Measurements from ENCODE around the gene RARA. TPM values are rescaled to one million over a fixed set of nuclear protein-coding genes. Genes with fewer than 3 reads are reported as not detected.

Gene RARA
- total RNA-seq, 1 experiment from 2014 or later, result 35.1 TPM

- no peak overlapping the region for H3K9ac ChIP-seq (ENCODE audit: low read length)
- no TSS peak for BruUV-seq (replicated peaks)
- H3K79me2 ChIP-seq (ENCODE audit: insufficient read depth, low read length), result no peaks in the 10 kb centered on the region; the same call in 1 of the 2 replicates
- no peaks in the 10 kb centered on the region for H3K9me2 ChIP-seq (ENCODE audit: insufficient read depth)
- no peaks in the 10 kb centered on the region for H3K27me3 ChIP-seq (ENCODE audit: insufficient read depth, low read length)
- ATAC-seq (peak; percentile 81), DNase-seq (ENCODE audit: low read depth, low spot score) (no peak)
- H2AFZ ChIP-seq (ENCODE audit: low read depth, low read length, poor library complexity, severe bottlenecking), result no peak overlapping the region
- ChIA-PET POLR2A (no interaction called here), CTCF (interaction anchor here (0.7 to 5.8 kb wide), 13 partner anchors 10 to 242 kb away, joined by 3 to 107 read pairs (median 3); partner anchors contain the start of genes GJD3, RARA and TOP2A), RAD21 (ENCODE audit: low non-redundant PET in 1 of 2, low total read pairs in 2 of 2, uncharacterized antibody in 2 of 2, unreplicated experiment in 2 of 2) (interaction anchor here (0.6 to 2.3 kb wide), 9 partner anchors 10 to 157 kb away, joined by 3 to 11 read pairs (median 4); no protein-coding TSS in a partner anchor)
- no peak overlapping the region for H3K4me2 ChIP-seq (ENCODE audit: low read length)
- H3K27ac ChIP-seq (ENCODE audit: low read depth, low read length), result no peak overlapping the region
- H3K36me3 ChIP-seq (ENCODE audit: control insufficient read depth in 1 of 2, insufficient read depth in 2 of 2, low read length in 2 of 2), result peaks cover 7 to 18% of the 10 kb centered on the region in 2 experiments; a peak in 2 of 4 replicates
- H3K4me1 ChIP-seq (ENCODE audit: control insufficient read depth in 1 of 2, insufficient read depth in 2 of 2, low read length in 2 of 2), result peaks cover 0 to 8% of the 10 kb centered on the region in 2 experiments; a peak in 2 of 4 replicates
- no peaks in the 10 kb centered on the region for H3K9me3 ChIP-seq (ENCODE audit: control insufficient read depth in 1 of 2, insufficient read depth in 1 of 2, low read depth in 1 of 2, low read length in 2 of 2)
- no peak overlapping the region for H3K4me3 ChIP-seq (replicated peaks in 1 of 2; ENCODE audit: low read depth in 1 of 2, low read length in 2 of 2)
- intact Hi-C loops (cut with micrococcal nuclease), result loop anchor here (1.0 to 5.0 kb wide), 3 partner anchors 52 to 343 kb away; no protein-coding TSS in a partner anchor
- H4K20me1 ChIP-seq (ENCODE audit: insufficient read depth), result no peaks in the 10 kb centered on the region
- TF ChIP-seq MAX (IDR thresholded peaks at IDR 0.05) (no peak), RAD21 (IDR thresholded peaks at IDR 0.05; ENCODE audit: low read depth) (peak; percentile 98), CTCF (IDR thresholded peaks at IDR 0.05 in 2 of 3, conservative IDR thresholded peaks at IDR 0.05 in 1 of 3; ENCODE audit: borderline replicate concordance in 1 of 3, insufficient read depth in 1 of 3, low read depth in 2 of 3, low read length in 2 of 3) (peak; percentile 93 to 95 (median 95))
Observed at GRCh38 chr17:40355123-40355803, 46.3 kb downstream of the RARA start.

Measured in HCT116 (cell line).